Fibroblast of skin of right biceps (primary cell): Measurements from ENCODE around the gene TMEM147.
"Not testable (repeated sequence)": the region's sequence is repeated elsewhere in the genome, so short reads cannot be mapped to it uniquely, and the experiment has no call there.

ENCODE experiments used
- DNase-seq: peaks from one replicate; pipeline ENCODE4 v3.0.0-alpha.2; 2013

The TMEM147 gene

GRCh38 chr19:35565016-35565856 is 19.8 kb downstream of the TMEM147 start:
- DNase-seq = no peak

DNA sequence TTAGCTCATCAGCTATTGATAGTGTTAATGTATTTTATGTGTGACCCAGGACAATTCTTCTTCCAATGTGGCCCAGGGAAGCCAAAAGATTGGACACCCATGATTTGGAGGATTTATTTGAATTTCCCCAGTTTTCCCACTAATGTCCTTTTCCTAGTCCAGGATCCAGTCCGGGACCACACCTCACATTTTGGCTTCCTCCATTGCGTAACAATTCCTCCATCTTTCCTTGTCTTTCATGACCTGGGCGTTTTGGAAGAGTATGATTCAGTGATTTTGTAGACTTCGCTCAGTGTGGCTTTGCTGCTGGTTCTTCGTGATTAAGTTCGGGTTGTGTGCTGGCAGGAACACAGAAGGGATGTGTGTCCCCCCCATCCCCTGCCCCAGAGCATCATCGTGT is 21.3 kb downstream of the TMEM147 start:
- no peak for DNase-seq

- no peak for DNase-seq
Measured at GRCh38 chr19:35569281-35569781, 23.9 kb downstream of the TMEM147 start.

- DNase-seq = no peak
Measured at GRCh38 chr19:35571406-35571965, 26.1 kb downstream of the TMEM147 start.

DNA sequence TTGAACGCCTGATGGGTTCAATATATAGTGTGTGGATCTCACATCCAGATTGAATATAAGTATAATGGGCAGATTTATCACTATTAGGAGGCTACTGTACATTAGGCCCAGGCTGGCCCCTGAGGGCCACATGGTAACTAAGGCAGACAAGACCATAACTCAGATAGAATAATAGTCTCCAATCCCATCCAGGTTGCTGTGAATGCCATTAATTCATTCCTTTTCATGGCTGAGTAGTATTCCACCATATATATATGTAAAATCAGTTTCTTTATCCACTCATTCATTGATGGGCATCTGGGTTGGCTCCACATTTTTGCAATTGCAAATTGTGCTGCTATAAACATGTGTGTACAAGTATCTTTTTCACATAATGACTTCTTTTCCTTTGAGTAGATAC is 32.5 kb downstream of the TMEM147 start:
- no peak for DNase-seq

DNA sequence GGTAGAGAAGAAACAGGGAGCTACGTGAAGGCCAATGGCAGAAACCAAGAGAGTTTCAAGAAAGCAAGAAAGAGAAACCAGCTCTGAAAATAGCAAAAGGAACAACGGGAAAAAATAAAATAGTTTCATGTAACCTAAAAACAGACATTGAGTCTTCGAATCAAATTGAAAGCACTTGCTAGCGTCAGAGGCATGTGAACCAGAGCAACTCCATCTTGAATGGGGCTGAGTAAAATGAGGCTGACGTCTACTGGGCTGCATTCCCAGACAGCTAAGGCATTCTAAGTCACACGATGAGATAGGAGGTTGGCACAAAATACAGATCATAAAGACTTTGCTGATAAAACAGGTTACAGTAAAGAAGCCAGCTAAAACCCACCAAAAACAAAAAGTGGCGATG is 33.3 kb downstream of the TMEM147 start:
- DNase-seq = no peak

DNA sequence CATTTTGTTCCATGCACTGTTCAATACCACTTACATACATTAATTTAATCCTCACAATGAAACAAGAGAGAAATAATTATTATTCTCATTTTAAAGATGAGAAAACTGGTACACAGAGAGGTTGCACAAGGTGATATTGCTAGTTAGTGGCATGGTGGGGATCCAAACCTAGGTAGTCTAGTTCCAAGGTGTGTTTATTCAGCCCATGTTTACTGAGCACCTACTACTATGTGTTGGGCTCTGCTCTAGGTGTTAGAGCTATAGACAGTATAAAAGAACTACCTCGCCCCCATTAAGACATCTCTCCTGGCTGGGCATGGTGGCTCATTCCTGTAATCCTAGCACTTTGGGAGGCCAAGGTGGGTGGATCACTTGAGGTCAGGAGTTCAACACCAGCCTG is 37.3 kb downstream of the TMEM147 start:
- DNase-seq = no peak

DNA sequence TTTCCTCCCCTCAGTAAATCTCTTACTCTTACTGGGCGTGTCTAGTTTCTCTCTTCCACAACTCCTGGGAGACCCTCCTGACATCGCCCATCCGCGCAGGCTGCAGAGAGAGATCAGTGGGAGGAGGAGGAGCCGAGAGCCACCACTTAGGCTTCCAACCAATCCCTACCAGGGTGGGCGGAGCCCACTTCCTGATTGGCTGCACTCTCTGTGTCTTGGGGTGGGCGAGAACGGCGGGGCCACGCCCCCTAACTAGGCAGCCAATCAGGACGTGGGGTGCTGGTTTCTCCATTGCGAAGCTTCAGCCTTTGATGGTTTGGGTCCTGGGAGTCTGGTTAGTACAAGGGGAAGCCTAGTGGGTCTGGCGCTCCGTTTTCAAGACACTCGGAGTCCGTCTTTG is 40.4 kb downstream of the TMEM147 start, which contains the start of gene PMIS2:
TSS of gene PMIS2 (plus strand) at position 326 of the 400 bp plus-strand sequence. CDS start 87 bp downstream, outside the sequence.
- DNase-seq = peak; percentile 7

- DNase-seq = no peak
Measured at GRCh38 chr19:35587321-35587720, 41.9 kb downstream of the TMEM147 start.

GRCh38 chr19:35590875-35591274 is 45.4 kb downstream of the TMEM147 start:
- no peak for DNase-seq

DNA sequence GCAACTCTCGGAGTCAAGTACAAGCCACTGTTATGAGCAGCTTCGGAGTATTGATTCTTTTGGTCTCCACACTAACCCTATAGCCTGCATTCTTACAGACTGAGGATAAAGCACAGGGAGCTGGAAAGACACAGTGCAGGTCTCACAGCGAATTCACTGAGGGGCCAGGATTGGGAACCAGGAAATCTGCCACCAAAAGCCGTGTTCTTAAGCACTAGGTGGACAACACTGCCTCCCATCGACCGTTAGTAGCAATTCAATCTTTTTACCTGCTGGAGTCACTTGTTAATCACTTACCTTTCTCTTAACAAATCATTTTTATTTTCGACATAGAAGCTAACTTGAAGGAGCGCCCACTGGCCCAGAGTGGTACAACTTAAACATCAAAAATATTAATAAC is 46.8 kb downstream of the TMEM147 start:
- peak; percentile 19 for DNase-seq

- not testable (repeated sequence) for DNase-seq
Measured at GRCh38 chr19:35595026-35595425, 49.6 kb downstream of the TMEM147 start.

DNA sequence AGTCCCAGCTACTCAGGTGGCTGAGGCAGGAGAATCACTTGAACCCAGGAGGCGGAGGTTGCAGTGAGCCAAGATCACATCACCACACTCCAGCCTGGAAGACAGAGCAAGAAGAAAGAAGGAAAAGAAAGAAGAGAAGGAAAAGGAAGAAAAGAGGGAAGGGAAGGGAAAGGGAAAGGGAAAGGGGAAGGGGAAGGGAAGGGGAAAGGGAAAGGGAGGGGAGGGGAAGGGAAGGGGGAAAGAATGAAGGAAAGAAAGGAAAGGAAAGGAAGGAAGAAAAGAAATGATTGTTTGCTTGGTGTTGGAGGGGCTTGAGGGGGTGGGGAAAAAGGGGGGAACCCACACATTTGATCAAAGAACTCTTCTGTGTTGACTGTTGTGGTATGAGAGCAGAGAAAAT is 50.5 kb downstream of the TMEM147 start:
- DNase-seq = no peak

- no peak for DNase-seq
Measured at GRCh38 chr19:35596366-35596999, 51.1 kb downstream of the TMEM147 start.
